ENCODE results near the gene NT5C.
"Not testable (repeated sequence)": the region's sequence is repeated elsewhere in the genome, so short reads cannot be mapped to it uniquely, and the experiment has no call there.

Gene NT5C

DNA sequence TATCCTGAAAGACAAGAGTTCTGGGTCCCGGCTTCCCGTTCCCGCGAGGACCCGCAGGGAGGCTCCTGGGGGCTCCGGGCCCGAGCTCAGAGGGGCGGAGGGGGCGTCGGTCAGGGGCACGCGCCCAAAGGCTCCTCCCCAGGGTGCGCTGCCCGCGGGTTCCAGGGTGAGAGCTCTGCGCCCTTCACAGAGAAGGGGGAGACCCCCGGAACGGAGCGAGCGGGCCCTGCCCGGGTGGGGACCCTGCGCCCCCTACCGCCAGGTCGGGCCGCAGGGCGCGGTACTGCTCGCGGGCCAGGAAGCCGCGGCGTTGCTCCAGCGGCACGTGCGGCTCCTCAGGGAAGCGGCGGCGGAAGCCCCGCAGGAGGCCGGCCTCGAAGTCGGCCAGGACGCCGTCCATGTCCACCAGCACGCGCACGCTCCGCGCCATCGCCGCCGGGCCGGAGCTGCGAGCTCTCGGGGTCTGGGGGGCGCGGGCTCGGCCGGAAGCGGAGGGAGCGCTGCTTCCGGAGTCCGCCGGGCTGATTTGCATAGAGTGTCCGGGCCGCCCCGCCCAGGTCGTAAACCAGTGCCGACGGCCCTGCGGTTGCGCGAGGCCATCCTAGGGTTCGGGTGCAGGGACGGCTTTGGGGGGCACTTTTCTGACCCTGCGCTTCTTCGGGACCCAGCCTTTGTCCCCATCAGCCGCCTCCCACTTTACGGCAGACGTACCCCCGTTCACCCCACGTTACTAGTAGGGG lies at the start of gene NT5C:
TSS of gene NT5C (minus strand) at position 465 of the 740 bp plus-strand sequence. CDS start at position 430, 35 bp downstream.
- peak; percentile 52 to 88 (median 74) for DNase-seq
- intact Hi-C loops (cut with DNase I): no loop called here

DNA sequence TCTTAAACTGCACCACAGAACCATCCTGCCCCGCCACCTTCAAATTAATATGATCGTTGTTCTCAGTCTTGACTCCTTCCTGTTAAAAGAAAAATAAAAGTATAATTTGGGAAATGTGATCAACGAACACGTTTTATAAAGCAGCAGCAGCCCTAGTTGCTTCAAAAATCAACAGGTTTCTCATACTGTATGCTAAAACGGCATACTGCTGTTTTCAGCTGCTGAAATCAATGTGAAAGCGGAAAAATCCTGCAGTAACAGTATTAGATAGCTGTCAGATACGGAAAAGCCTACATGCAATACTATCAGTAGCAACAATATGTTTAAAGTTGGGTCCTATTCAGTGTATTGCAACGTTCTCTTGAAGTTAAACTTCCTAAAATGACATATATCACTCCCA lies 49.6 kb upstream of the NT5C start:
- intact Hi-C loops (cut with DNase I): loop anchor here (10.0 kb wide), 1 partner anchor 206 kb away; the partner anchor contains the start of gene HID1
- no peak for DNase-seq

DNA sequence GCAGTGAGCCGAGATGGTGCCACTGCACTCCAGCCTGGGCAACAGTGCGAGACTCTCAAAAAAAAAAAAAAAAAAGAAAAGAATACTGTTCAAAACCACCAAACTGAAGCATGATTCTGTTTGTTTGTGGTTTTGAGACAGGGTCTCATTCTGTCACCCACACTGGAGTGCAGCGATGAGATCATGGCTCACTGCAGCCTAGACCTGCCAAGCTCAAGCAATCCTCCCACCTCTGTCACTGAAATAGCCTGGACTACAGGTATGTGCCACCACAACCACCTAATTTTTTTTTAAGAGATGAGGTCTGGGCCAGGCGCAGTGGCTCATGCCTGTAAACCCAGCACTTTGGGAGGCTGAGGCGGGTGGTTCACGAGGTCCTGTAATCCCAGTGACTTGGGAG lies 46.9 kb upstream of the NT5C start:
- DNase-seq: no peak
- intact Hi-C loops (cut with DNase I): no loop called here

DNA sequence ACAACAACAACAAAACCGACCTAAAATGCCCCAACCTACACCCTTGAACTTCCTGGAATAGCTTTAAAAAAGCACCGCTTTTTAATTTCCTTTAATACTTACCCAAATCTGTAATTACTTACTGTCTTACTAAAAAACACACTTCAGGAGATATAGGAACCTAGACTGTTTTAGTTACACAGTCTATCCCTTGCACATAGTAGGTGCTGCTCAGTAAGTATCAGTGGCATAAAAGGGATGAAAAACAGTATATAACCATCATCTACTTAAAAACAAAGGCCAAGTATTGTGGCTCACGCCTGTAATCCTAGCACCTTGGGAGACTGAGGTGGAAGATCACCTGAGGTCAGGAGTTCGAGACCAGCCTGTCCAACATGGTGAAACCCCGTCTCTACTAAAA lies 45.1 kb upstream of the NT5C start:
- no peak for DNase-seq
- intact Hi-C loops (cut with DNase I): no loop called here

DNA sequence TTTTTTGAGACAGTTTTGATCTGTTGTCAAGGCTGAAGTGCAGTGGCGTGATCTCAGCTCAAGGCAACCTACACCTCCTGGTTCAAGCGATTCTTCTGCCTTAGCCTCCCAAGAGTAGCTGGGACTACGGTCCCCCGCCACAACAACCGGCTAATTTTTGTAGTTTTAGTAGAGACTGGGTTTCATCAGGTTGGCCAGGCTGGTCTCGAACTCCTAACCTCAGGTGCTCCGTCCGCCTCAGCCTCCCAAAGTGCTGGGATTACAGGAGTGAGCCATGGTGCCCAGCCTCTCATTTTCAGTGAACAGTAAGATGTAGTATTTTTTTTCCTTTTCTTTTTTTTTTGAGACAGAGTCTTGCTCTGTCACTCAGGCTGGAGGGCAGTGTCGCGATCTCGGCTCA lies 43.5 kb upstream of the NT5C start:
- intact Hi-C loops (cut with DNase I): no loop called here
- DNase-seq: no peak

DNA sequence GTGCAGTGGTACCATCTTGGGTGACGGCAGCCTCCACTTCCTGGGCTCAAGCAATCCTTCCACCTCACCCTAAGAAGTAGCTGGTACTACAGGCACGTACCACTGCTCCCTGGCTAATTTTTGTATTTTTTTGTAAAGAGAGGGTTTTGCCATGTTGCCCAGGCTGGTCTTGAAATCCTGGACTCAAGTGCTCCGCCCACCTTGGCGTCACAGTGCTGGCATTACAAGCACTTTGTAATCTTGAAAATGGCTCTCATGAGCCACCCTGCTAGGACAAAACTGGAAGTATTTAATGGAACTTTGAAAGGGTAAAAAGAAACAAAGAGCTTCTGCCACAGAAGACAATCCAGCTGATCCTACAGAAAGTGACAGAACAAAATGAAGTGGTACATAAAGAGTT lies 42.0 kb upstream of the NT5C start:
- intact Hi-C loops (cut with DNase I): no loop called here
- DNase-seq: no peak

DNA sequence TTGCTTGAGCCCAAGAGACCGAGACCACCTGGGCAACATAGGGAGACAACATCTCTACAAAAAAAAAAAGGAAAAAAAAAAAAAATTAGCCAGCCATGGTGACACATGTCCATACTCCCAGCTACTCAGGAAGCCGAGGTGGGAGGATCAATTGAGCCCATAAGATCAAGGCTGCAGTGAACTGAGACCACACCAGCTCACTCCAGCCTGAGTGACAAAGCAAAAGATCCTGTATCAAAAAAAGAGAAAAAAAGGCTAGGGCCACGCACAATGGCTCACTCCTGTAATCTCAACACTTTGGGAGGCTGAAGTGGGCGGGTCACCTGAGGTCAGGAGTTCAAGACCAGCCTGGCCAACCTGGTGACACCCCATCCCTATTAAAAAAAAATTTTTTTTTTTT lies 37.5 kb upstream of the NT5C start:
- intact Hi-C loops (cut with DNase I): no loop called here
- no peak for DNase-seq

DNA sequence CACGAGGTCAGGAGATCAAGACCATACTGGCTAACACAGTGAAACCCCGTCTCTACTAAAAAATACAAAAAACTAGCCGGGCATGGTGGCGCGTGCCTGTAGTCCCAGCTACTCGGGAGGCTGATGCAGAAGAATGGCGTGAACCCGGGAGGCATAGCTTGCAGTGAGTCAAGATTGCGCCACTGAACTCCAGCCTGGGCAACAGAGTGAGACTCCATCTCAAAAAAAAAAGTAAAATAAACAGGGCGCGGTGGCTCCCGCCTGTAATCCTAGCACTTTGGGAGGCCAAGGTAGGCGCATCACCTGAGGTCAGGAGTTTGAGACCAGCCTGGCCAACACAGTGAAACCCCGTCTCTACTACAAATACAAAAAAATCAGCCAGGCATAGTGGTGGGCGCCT lies 33.1 kb upstream of the NT5C start:
- intact Hi-C loops (cut with DNase I); DNase-seq: not testable (repeated sequence)

DNA sequence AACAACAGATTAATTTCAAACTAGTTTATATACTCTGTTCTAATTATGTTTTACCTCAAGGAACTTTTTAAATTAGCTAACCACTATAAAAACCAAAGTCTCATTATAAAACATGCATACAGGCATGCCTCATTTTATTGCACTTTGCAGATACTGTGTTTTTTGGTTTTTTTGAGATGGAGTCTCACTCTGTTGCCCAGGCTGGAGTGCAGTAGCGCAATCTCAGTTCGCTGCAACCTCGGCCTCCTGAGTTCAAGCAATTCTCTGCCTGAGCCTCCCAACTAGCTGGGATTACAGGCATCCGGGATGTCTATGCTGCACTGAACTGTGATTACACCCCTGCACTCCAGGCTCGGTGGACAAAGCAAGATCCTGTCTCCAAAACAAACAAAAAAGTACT lies 31.5 kb upstream of the NT5C start:
- DNase-seq: no peak
- intact Hi-C loops (cut with DNase I): no loop called here

DNA sequence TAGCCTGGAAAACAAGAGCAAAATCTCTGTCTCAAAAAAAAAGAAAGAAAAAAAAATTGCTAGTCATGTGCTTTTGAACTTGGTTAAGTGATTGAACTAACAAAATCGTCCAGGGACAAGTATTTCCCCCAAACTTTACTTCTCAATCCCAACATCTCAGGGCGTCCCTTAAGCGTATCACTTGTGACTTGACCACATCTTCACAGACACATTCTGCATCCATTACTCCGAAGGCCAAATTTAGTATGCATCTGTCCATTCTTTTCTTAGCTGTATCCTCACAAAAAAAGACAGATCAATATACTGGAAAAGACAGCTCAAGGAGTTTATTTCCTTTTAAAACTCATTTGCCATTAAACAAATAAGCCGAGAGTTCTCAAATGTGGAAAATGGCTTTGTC lies 28.7 kb upstream of the NT5C start:
- intact Hi-C loops (cut with DNase I): no loop called here

DNA sequence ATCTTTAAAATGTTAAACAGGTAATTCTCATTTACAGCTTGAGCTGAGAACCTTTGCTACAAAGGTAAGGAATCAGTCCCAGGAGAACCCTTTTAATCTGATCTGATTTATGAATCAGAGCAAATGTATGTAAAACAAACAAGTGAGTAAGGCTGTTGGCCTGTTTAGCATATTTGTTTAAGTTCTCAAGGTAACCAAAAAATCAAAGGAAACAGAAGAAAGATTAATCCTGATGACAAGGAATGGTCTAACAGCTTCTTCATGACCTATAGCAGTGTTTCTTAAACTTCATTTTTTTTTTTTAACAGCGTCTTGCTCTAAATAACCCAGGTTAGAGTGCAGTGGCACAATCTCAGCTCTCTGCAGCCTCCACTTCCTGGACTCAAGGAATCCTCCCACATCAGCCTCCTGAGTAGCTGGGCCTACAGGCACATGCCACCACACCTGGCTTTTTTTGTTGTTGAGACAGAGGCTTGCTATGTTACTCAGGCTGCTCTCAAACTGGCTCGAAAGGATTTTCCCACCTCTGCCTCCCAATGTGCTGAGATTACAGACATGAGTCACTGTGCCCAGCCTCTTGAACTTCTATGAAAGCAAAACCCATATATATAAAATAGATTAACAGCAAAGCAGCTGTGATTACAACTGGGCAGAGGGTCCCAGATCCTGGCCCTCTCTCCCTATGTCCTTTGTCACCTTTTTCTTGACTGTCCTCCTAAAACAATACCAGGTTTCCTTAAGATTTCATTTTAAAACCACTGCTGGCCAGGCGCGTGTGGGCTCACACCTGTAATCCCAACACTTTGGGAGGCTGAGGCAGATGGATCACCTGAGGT lies 27.9 kb upstream of the NT5C start:
- peak in 1 of 42 donors; percentile 22 for DNase-seq

More for the DNA sequence above, 28.7 kb upstream of the NT5C start:
- no peak for DNase-seq

DNA sequence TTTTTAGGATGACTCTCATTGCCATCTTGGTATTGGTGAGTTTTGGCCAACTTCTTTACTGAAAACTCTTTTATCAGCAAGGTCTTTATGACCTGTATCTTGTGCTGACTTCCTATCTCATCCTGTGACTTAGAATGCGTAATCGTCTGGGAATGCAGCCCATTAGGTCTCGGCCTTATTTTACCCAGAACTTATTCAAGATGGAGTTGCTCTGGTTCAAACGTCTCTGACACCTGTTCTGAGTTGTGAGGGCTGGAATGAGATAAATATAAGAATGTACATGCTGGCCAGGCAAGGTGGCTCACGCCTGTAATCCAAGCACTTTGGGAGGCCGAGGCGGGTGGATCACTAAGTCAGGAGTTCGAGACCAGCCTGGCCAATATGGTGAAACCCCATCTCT lies 26.9 kb upstream of the NT5C start:
- DNase-seq; intact Hi-C loops (cut with DNase I): not testable (repeated sequence)

More for the DNA sequence above, 27.9 kb upstream of the NT5C start:
- intact Hi-C loops (cut with DNase I): no loop called here

DNA sequence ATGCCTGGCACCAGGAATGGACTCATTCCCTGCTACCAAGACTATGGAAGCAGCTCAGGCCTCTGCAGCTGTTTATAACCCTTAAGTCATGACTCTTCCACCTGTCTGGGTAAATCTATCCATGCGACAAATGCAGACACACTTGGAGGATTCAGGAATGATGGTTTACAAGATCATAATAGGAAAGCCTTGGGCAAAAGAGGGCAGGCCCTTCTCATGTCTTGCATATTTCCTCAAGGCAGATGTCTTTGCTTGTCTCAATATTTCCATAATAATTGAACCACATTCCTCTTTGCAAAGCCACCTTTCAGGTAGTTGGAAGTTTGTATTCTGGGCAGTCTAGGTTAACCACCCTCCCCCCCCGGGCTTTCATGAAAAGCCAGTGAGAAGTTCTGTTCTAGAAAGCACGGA lies 23.7 kb upstream of the NT5C start:
- no peak for DNase-seq
- intact Hi-C loops (cut with DNase I): no loop called here

DNA sequence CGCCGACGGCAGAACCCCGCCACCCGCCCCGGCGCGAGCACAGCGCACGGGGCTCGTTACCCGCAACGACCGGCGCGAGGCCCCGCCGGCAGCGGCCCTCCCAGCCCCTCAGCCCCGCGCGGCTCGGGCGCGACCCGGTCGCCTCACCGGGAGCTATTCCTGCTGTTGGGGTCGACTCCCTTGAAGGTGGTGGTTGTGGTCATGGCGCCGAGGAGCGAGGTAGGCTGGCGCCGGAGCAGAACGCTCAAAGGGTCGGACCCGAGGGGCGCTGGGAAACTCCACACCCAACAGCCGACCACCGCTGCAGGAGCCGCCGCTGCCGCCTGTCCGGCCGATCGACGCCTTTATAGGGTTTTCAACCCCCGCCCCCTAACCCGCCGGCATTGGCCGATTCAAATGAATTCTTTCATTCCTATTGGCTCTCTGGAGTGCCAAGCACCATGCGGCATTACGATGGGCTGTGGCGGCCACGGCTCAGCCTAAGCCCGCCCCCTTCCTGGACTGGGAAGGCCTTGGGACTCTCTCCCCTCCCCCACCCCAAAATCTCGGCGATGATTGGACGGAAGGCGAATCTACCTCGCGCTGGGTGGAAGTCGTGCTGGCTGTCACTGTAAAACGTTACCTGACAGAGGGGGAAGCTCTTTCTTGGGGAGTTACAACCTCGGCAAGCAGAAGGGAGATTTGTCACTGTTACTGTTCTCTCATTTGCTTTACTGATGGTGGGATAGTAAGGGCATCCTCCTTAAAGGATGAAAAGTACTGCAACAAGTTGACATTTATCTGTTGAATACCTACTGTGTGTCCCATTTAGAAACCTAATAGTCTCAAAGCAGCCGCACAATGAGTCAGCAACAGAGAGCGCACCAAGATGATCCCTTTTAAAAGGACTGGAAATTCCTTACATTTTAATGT lies 22.9 kb upstream of the NT5C start, which contains the start of gene JPT1:
TSS of gene JPT1 (minus strand) at position 318 of the 912 bp plus-strand sequence. CDS start at position 203, 115 bp downstream.
- intact Hi-C loops (cut with DNase I): loop anchor here (5.0 kb wide), 1 partner anchor 37 kb away; no protein-coding TSS in a partner anchor
- peak; percentile 91 to 99 (median 96) for DNase-seq

DNA sequence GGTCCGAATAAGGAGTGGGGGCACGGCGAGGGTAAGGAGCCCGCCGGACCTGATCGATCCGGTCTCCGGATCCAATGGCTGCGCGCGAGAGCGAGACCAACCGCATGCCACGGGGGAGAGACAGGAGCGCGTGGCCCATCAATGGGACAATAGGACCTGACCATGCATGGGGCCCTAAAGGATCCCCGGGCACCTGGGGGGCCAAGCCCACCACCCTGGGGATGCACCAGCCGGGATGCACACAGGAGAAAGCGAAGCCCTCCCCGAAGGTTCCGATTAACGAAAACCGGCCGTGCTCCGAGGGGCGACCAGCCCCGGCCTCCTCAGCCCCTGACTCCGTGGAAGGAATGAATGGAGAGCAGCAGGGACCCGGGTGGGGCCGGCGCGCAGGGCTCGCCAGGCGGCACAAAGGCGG lies 22.2 kb upstream of the NT5C start:
- peak in 22 of 42 donors; percentile 6 to 53 (median 24) for DNase-seq
- intact Hi-C loops (cut with DNase I): loop anchor here (5.0 kb wide), 1 partner anchor 36 kb away; no protein-coding TSS in a partner anchor

DNA sequence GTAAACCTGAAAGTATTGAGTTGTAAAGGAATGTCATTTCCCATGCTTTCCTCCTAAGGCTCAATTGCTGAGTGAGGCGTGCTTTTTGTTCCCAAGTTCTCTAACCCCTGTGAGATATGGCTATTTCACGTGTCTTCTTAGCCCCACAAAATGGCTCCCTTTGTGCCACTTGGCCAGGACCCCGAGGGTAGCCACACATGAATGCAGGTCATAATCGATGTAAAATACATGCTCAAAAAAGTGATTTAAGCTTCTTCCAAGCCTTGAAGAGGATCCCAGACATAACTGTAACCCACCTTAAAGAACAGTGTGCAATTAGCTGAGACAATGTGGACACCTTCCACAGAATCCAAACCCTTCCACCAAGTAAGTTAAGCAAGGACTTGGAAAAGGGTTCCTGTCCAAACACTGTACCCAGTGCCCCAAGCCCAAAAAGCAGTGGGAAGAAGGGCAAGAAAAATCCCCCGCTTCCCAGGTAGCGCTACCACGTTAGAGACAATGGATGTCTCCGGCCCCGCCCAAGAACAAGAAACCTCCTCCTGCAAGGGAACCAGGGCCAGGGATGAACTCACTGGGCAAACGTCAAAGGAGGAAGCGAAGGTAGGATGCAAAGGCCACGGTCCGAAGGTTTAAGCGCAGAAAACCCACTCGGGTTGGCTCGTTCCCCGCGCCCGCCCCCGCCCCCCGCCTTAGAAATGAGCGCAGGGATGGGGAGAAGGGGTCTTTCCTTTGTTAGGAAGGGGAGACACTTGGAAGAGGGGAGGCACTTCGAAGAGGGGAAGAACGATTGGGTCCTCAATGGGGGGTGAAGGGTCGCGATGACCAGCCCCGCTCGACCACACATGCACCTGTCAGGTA lies 21.6 kb upstream of the NT5C start:
- DNase-seq: peak in 25 of 42 donors; percentile 10 to 57 (median 29)
- intact Hi-C loops (cut with DNase I): loop anchor here (5.0 kb wide), 1 partner anchor 36 kb away; no protein-coding TSS in a partner anchor

DNA sequence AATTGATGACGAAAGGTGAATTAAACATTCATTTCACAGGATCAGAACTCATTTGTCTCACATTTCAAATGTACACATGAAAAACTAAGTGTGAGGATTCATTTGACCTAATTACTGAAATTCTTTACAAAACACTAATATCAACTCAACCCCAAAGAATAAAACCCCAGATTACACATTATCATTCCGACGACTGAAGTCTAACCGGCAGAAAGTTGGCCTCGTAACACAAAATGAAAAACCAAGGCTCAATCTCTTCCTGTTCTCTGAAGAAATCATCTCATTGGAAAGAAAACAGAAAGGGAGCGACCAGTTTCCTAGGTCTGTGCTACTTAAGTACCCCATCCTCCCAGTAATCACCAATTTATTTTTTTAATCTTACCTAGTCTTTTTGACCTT lies 21.0 kb upstream of the NT5C start:
- intact Hi-C loops (cut with DNase I): loop anchor here (5.0 kb wide), 1 partner anchor 35 kb away; no protein-coding TSS in a partner anchor
- no peak for DNase-seq

DNA sequence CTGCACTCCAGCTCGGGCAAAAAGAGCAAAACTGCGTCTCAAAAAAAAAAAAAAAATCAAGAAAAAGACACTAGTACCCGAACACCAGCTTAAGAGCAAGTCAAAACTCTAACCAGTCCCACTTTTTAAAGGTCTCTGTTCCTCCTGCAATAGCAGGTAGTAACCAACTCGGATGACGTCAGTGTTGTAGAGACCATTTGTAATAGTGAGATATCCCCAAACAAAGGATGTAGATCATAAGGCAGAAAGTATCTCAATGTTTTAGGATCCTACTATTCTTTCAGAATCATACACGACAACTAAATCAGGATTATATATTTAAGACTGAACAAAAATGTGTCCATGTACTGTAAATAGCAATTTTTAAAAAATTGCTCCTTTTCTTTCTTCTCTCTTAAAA lies 20.4 kb upstream of the NT5C start:
- DNase-seq: no peak
- intact Hi-C loops (cut with DNase I): loop anchor here (5.0 kb wide), 1 partner anchor 35 kb away; no protein-coding TSS in a partner anchor
